Skeletal muscle satellite cell (primary cell): ENCODE data around the gene ASB18. TPM values are rescaled to one million over a fixed set of nuclear protein-coding genes. Genes with fewer than 3 reads are reported as not detected.

ENCODE experiments used
- H3K27me3 ChIP-seq: 2 replicates; pipeline ENCODE4 v1.7.0; 2013; ENCODE audit warnings: low read length; ENCODE audit not compliant: control insufficient read depth, insufficient read depth
- H3K36me3 ChIP-seq: 2 replicates; pipeline ENCODE4 v1.7.0; 2013; ENCODE audit warnings: mild to moderate bottlenecking, control low read depth, low read length; ENCODE audit not compliant: insufficient read depth
- H3K4me1 ChIP-seq: 2 replicates; pipeline ENCODE4 v1.7.0; 2013; ENCODE audit warnings: low read length; ENCODE audit not compliant: control insufficient read depth, insufficient read depth
- H3K4me2 ChIP-seq: 2 replicates; pipeline ENCODE4 v1.7.0; 2013; ENCODE audit warnings: mild to moderate bottlenecking, low read length
- H3K4me3 ChIP-seq: 2 replicates; pipeline ENCODE4 v1.7.0; 2013; ENCODE audit warnings: low read length
- H3K9ac ChIP-seq: 2 replicates; pipeline ENCODE4 v1.7.0; 2013; ENCODE audit warnings: mild to moderate bottlenecking, low read depth, low read length, moderate library complexity
- H3K9me3 ChIP-seq: replicated peaks from 2 replicates; pipeline ENCODE4 v1.7.0; 2013; ENCODE audit warnings: mild to moderate bottlenecking, control low read depth, low read length
- small RNA-seq: library from RNA; depleted of rRNA; stranded (forward); fragments of <200 nt; gene quantifications from one replicate; pipeline ENCODE3, GENCODE V24; 2012

The ASB18 gene

GRCh38 chr2:236156860-236157194 lies 107.4 kb downstream of the ASB18 start:
- no peaks in the 10 kb centered on the region for H3K4me1 ChIP-seq
- peaks cover 12% of the 10 kb centered on the region for H3K27me3 ChIP-seq
- H3K9me3 ChIP-seq, result no peaks in the 10 kb centered on the region
- H3K36me3 ChIP-seq, result no peaks in the 10 kb centered on the region
- no peak overlapping the region for H3K4me3 ChIP-seq
- no peak overlapping the region for H3K4me2 ChIP-seq
- no peak overlapping the region for H3K9ac ChIP-seq

- no peak overlapping the region for H3K4me2 ChIP-seq
- no peaks in the 10 kb centered on the region for H3K36me3 ChIP-seq
- H3K9ac ChIP-seq, result no peak overlapping the region
- peaks cover 12% of the 10 kb centered on the region for H3K27me3 ChIP-seq
- H3K9me3 ChIP-seq, result no peaks in the 10 kb centered on the region
- no peak overlapping the region for H3K4me3 ChIP-seq
- H3K4me1 ChIP-seq, result no peaks in the 10 kb centered on the region
Measured at GRCh38 chr2:236156095-236156859, 107.9 kb downstream of the ASB18 start.

- H3K9me3 ChIP-seq, result no peaks in the 10 kb centered on the region
Measured at GRCh38 chr2:236155406-236155805, 108.8 kb downstream of the ASB18 start.

GRCh38 chr2:236146436-236146835 lies 117.8 kb downstream of the ASB18 start:
- Histone ChIP-seq H3K9me3 (no peaks in the 10 kb centered on the region), H3K36me3 (no peaks in the 10 kb centered on the region), H3K9ac (no peak overlapping the region), H3K4me3 (no peak overlapping the region), H3K27me3 (no peaks in the 10 kb centered on the region), H3K4me1 (no peaks in the 10 kb centered on the region), H3K4me2 (no peak overlapping the region)

More at GRCh38 chr2:236155406-236155805, 108.8 kb downstream of the ASB18 start:
- no peaks in the 10 kb centered on the region for H3K36me3 ChIP-seq
- H3K4me3 ChIP-seq, result no peak overlapping the region
- H3K4me2 ChIP-seq, result no peak overlapping the region
- H3K27me3 ChIP-seq, result peaks cover 12% of the 10 kb centered on the region
- H3K9ac ChIP-seq, result no peak overlapping the region
- H3K4me1 ChIP-seq, result no peaks in the 10 kb centered on the region

- Histone ChIP-seq H3K27me3 (no peaks in the 10 kb centered on the region), H3K4me3 (no peak overlapping the region), H3K36me3 (no peaks in the 10 kb centered on the region), H3K9me3 (no peaks in the 10 kb centered on the region), H3K9ac (no peak overlapping the region), H3K4me2 (no peak overlapping the region), H3K4me1 (no peaks in the 10 kb centered on the region)
Measured at GRCh38 chr2:236143811-236144210, 120.4 kb downstream of the ASB18 start.

Small RNA genes lying within 50 kb of the gene (small RNA-seq; reads per million reads assigned to genes)
- gene RF00019 (not detected), gene RNU1-31P (not detected)
